ENCODE data around the gene RASGEF1C.

Gene RASGEF1C

DNA sequence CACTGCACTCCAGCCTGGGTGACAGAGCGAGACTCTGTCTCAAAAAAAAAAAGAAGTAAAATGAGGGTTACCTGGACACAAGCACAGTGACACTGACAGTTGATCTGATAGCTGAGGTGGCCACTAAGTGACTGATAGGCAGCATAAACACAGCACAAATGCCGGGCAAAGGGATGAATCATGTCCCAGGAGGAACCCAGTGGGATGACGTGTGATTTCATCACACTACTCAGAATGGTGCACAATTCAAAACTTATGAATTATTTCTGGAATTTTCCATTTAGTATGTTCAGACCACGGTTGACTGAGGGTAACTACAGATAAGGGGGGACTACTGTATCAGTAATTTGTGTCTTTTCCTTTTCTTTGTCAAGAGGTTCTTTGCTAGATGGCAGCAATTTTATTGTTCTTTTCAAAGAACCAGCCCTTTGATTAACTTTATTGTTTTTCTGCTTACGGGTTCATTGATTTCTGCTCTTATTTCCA, 103.1 kb downstream of the RASGEF1C start:
- Histone ChIP-seq H3K27ac (ENCODE audit: low read depth, low read length) (no peak overlapping the region), H3K27me3 (ENCODE audit: control insufficient read depth in 1 of 2, insufficient read depth in 2 of 2, low read length in 2 of 2) (no peaks in the 10 kb centered on the region), H3K9ac (ENCODE audit: low read length) (no peak overlapping the region), H3K9me3 (ENCODE audit: low read length) (no peaks in the 10 kb centered on the region), H3K4me1 (ENCODE audit: insufficient read depth, low read length) (no peaks in the 10 kb centered on the region), H3K4me3 (ENCODE audit: low read depth in 1 of 2, low read length in 2 of 2) (no peak overlapping the region), H3K36me3 (ENCODE audit: insufficient read depth, low read length) (no peaks in the 10 kb centered on the region)

DNA sequence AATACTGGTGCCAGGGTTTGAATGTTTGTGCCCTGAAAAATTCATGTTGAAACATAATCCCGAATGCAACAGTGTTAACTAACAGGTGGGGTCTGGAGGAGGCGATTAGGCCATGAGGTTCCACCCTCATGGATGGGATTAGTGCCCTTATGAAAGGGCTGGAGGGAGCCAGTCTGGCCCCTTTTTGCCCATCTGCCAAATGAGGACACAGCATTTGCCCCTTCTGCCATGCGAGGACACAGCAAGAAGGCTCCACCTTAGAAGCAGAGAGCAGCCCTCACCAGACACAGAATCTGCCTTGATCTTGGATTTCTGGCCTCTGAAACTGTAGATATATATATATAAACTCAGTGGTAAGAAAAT, 104.9 kb downstream of the RASGEF1C start:
- no peak overlapping the region for H3K4me3 ChIP-seq (ENCODE audit: low read depth in 1 of 2, low read length in 2 of 2)
- H3K36me3 ChIP-seq (ENCODE audit: insufficient read depth, low read length): no peaks in the 10 kb centered on the region
- no peaks in the 10 kb centered on the region for H3K9me3 ChIP-seq (ENCODE audit: low read length)
- no peak overlapping the region for H3K9ac ChIP-seq (ENCODE audit: low read length)
- no peaks in the 10 kb centered on the region for H3K4me1 ChIP-seq (ENCODE audit: insufficient read depth, low read length)
- H3K27ac ChIP-seq (ENCODE audit: low read depth, low read length): no peak overlapping the region
- H3K27me3 ChIP-seq (ENCODE audit: control insufficient read depth in 1 of 2, insufficient read depth in 2 of 2, low read length in 2 of 2): no peaks in the 10 kb centered on the region

- Histone ChIP-seq H3K9ac (ENCODE audit: low read length) (no peak overlapping the region), H3K27ac (ENCODE audit: low read depth, low read length) (no peak overlapping the region), H3K27me3 (ENCODE audit: control insufficient read depth in 1 of 2, insufficient read depth in 2 of 2, low read length in 2 of 2) (no peaks in the 10 kb centered on the region), H3K9me3 (ENCODE audit: low read length) (no peaks in the 10 kb centered on the region), H3K4me1 (ENCODE audit: insufficient read depth, low read length) (no peaks in the 10 kb centered on the region), H3K4me3 (ENCODE audit: low read depth in 1 of 2, low read length in 2 of 2) (no peak overlapping the region), H3K36me3 (ENCODE audit: insufficient read depth, low read length) (no peaks in the 10 kb centered on the region)
These were observed 105.4 kb downstream of the RASGEF1C start for GRCh38 chr5:180103487-180104167.

GRCh38 chr5:180102636-180103035, 106.4 kb downstream of the RASGEF1C start:
- Histone ChIP-seq H3K27ac (ENCODE audit: low read depth, low read length) (no peak overlapping the region), H3K9ac (ENCODE audit: low read length) (no peak overlapping the region), H3K36me3 (ENCODE audit: insufficient read depth, low read length) (no peaks in the 10 kb centered on the region), H3K4me1 (ENCODE audit: insufficient read depth, low read length) (no peaks in the 10 kb centered on the region), H3K9me3 (ENCODE audit: low read length) (no peaks in the 10 kb centered on the region), H3K27me3 (ENCODE audit: control insufficient read depth in 1 of 2, insufficient read depth in 2 of 2, low read length in 2 of 2) (no peaks in the 10 kb centered on the region), H3K4me3 (ENCODE audit: low read depth in 1 of 2, low read length in 2 of 2) (no peak overlapping the region)

DNA sequence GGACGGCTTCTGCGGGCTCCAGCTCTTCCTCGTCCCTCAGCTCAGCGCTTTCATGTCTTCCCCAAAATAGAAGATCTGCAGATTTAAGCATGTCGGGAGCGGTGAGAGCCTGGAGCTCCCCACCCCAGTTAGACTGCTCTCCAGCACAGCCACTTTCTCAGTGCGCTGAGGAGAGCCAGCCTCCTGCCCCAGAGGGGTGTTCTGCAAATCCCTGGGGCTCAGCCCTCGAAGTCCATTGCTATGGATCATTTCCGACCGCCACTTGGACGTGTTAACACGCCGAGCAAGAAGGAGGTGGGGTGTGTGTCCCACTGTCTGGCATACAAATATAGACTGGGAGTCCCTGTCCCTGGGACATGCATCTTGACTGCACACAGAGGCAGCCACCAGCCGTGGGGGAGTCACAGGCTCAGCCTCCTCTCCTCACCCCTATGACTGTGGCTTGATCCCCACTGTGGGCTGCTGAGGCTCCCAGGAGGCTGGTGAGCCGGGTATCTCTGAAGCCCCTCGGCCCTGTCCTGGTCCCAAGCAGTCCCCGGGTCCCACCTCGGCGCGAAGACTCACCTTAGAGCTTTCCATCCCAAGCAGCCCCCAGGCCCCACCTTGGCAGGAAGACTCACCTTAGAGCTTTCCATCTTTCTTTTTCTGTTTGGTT, 107.4 kb downstream of the RASGEF1C start:
- H3K27me3 ChIP-seq (ENCODE audit: control insufficient read depth in 1 of 2, insufficient read depth in 2 of 2, low read length in 2 of 2): no peaks in the 10 kb centered on the region
- no peak overlapping the region for H3K4me3 ChIP-seq (ENCODE audit: low read depth in 1 of 2, low read length in 2 of 2)
- no peaks in the 10 kb centered on the region for H3K9me3 ChIP-seq (ENCODE audit: low read length)
- no peaks in the 10 kb centered on the region for H3K36me3 ChIP-seq (ENCODE audit: insufficient read depth, low read length)
- H3K4me1 ChIP-seq (ENCODE audit: insufficient read depth, low read length): no peaks in the 10 kb centered on the region
- H3K27ac ChIP-seq (ENCODE audit: low read depth, low read length): no peak overlapping the region
- H3K9ac ChIP-seq (ENCODE audit: low read length): no peak overlapping the region

DNA sequence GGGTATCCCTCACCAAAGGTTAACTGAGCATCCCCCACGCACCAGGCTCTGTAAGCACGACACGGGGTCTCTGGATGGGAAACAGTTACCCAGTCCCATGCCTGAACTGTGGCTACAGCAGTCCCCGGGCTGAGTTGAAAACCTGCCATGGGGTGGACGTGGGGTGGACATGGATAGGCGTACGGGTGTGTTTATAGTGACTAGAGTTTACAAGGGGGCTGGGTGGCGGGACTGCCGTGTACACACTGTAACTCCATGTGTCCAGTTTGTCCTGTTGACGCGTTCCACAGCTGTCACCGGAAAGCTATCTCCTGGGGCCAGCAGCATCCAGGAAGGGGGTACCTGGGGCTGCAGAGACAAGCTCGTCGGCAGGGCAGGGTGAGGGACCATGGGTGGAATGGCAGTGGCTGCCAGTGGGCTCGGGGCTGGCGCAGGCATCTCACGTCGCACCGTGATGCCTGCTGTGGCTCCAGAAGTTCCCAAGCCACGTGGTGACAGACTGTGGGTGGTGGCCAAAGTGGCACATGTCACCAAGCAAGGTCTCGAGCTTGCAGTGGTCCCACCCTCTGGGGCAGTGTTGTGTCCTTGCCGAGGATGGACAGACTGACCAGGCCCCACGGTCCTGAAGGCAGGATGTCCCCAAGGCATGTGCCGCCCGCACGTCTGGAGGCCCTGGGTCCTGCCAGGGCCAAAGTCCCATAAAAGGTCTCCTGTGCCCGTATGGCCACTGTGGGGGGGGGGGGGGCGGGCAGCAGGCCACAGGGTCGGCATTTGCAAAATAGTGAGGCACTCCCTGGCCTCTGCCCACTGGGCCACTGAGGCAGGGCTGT, 108.2 kb downstream of the RASGEF1C start:
- H3K27ac ChIP-seq (ENCODE audit: low read depth, low read length): no peak overlapping the region
- H3K36me3 ChIP-seq (ENCODE audit: insufficient read depth, low read length): no peaks in the 10 kb centered on the region
- H3K9ac ChIP-seq (ENCODE audit: low read length): no peak overlapping the region
- no peak overlapping the region for H3K4me3 ChIP-seq (ENCODE audit: low read depth in 1 of 2, low read length in 2 of 2)
- H3K4me1 ChIP-seq (ENCODE audit: insufficient read depth, low read length): no peaks in the 10 kb centered on the region
- H3K9me3 ChIP-seq (ENCODE audit: low read length): no peaks in the 10 kb centered on the region
- H3K27me3 ChIP-seq (ENCODE audit: control insufficient read depth in 1 of 2, insufficient read depth in 2 of 2, low read length in 2 of 2): no peaks in the 10 kb centered on the region

- Histone ChIP-seq H3K36me3 (ENCODE audit: insufficient read depth, low read length) (no peaks in the 10 kb centered on the region), H3K4me1 (ENCODE audit: insufficient read depth, low read length) (no peaks in the 10 kb centered on the region), H3K9ac (ENCODE audit: low read length) (no peak overlapping the region), H3K27me3 (ENCODE audit: control insufficient read depth in 1 of 2, insufficient read depth in 2 of 2, low read length in 2 of 2) (no peaks in the 10 kb centered on the region), H3K27ac (ENCODE audit: low read depth, low read length) (no peak overlapping the region), H3K4me3 (ENCODE audit: low read depth in 1 of 2, low read length in 2 of 2) (no peak overlapping the region), H3K9me3 (ENCODE audit: low read length) (no peaks in the 10 kb centered on the region)
These were observed 109.0 kb downstream of the RASGEF1C start for GRCh38 chr5:180099733-180100611.

- Histone ChIP-seq H3K9me3 (ENCODE audit: low read length) (no peaks in the 10 kb centered on the region), H3K27ac (ENCODE audit: low read depth, low read length) (no peak overlapping the region), H3K27me3 (ENCODE audit: control insufficient read depth in 1 of 2, insufficient read depth in 2 of 2, low read length in 2 of 2) (no peaks in the 10 kb centered on the region), H3K36me3 (ENCODE audit: insufficient read depth, low read length) (no peaks in the 10 kb centered on the region), H3K4me3 (ENCODE audit: low read depth in 1 of 2, low read length in 2 of 2) (no peak overlapping the region), H3K9ac (ENCODE audit: low read length) (no peak overlapping the region), H3K4me1 (ENCODE audit: insufficient read depth, low read length) (no peaks in the 10 kb centered on the region)
These were observed 109.8 kb downstream of the RASGEF1C start for GRCh38 chr5:180098991-180099732.

- Histone ChIP-seq H3K27ac (ENCODE audit: low read depth, low read length) (no peak overlapping the region), H3K9ac (ENCODE audit: low read length) (no peak overlapping the region), H3K27me3 (ENCODE audit: control insufficient read depth in 1 of 2, insufficient read depth in 2 of 2, low read length in 2 of 2) (no peaks in the 10 kb centered on the region), H3K4me1 (ENCODE audit: insufficient read depth, low read length) (no peaks in the 10 kb centered on the region), H3K36me3 (ENCODE audit: insufficient read depth, low read length) (no peaks in the 10 kb centered on the region), H3K9me3 (ENCODE audit: low read length) (no peaks in the 10 kb centered on the region), H3K4me3 (ENCODE audit: low read depth in 1 of 2, low read length in 2 of 2) (no peak overlapping the region)
These were observed 110.5 kb downstream of the RASGEF1C start for GRCh38 chr5:180098526-180098925.

- Histone ChIP-seq H3K4me1 (ENCODE audit: insufficient read depth, low read length) (no peaks in the 10 kb centered on the region), H3K4me3 (ENCODE audit: low read depth in 1 of 2, low read length in 2 of 2) (no peak overlapping the region), H3K9me3 (ENCODE audit: low read length) (no peaks in the 10 kb centered on the region), H3K36me3 (ENCODE audit: insufficient read depth, low read length) (no peaks in the 10 kb centered on the region), H3K27me3 (ENCODE audit: control insufficient read depth in 1 of 2, insufficient read depth in 2 of 2, low read length in 2 of 2) (no peaks in the 10 kb centered on the region), H3K9ac (ENCODE audit: low read length) (no peak overlapping the region), H3K27ac (ENCODE audit: low read depth, low read length) (no peak overlapping the region)
These were observed 111.1 kb downstream of the RASGEF1C start for GRCh38 chr5:180097926-180098325.
